HG03439 (cell line): ENCODE results near the gene GPR42.
"Not testable (repeated sequence)": the region's sequence is repeated elsewhere in the genome, so short reads cannot be mapped to it uniquely, and the experiment has no call there.

ENCODE experiments used
- ATAC-seq: cut with Tn5 transposase; IDR thresholded peaks from one replicate; pipeline ENCODE4 v1.9.1; 2021; ENCODE audit warnings: mild to moderate bottlenecking, moderate library complexity; ENCODE audit not compliant: unreplicated experiment

The GPR42 gene

DNA sequence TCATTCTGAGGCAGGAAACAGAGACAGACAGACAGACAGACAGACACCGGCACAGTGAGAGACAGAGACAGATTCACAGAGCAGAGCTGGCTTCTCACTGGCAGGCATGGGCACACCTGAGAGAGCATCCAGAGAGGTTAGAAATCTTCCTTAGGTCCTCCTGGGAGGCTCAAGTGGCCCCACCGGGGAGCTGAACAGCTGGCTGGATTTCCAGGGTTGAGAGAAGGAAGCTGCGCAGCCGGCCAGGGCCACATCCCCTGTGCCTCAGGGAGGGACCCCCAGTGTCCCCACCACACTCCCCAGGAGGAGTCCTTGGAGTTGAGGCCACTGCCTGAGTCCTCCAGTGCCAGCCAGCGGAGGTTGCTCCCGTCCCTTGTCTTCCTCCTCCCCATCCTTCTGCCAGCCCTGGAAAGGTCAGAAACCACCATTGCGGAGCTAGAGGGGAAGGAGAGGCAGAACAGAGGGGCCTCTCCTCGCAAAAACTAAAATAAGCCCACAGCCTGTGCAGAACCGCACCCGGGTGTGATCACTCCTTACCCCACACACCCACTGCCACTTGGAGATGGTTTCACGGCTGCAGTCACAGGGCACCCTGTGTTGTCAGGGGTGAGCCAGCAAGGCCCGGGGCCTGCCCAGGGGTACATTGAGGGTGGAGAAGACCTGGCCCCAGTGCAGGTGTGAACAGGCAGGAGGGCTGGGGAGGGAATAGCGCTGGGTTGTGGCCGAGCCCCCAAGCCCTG, 8.4 kb upstream of the GPR42 start:
- ATAC-seq, result no peak

DNA sequence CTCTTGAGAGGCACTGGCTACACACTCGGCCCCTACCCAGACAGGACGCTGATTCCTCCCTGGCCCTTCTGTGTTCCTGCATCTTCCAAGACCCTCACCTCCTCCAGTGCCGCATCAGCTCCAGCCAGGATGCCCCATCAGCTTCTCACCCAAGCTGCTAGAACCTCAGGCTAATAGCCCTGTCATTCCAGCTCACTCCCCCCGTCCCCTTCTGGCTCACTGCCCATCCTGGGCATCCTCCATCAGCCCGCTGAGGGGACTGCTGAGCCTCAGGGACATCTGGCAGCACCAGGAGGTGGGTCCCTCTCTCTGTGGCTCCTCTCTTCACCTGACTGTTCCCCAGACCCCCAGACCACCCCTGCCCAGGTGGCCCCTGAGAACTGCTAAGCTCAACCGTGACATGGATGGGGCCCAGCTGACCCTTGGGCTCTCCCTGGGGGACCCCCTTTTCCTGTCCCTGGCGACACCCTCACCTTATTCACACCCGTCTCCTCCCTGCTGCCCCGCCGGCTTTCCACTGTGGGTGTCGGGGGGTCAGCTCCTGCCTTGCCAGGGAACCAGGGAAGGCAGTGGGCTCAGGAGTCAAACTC, 7.8 kb upstream of the GPR42 start:
- ATAC-seq, result no peak

DNA sequence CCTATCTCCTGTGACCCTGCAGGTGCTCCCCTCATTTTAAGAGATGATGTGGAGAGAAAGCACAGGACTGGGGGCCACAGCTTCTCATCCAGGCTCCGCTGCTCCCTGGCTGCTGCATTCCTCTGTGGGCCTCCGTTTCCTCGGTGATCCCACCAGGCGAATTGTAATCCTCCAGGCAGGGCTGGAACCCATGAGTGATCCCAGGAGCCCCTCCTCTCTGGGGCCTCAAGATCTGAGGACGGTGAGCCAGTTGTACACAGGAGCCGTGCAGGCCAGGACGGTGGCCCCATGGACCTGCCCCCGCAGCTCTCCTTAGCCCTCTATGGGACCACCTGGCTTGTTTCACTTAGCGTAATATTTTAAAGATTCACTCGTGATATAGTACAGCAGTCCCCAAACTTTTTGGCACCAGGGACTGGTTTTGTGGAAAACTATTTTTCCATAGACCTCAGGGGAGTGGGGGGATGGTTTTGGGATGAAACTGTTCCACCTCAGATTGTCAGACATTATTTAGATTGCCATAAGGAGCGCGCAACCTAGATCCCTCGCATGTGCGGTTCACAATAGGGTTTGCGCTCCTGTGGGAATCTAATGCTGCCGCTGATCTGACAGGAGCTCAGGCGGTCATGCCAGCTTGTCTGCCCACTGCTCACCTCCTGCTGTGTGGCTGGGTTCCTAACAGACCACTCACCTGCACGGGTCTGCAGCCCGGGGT, 7.0 kb upstream of the GPR42 start:
- ATAC-seq, result no peak

DNA sequence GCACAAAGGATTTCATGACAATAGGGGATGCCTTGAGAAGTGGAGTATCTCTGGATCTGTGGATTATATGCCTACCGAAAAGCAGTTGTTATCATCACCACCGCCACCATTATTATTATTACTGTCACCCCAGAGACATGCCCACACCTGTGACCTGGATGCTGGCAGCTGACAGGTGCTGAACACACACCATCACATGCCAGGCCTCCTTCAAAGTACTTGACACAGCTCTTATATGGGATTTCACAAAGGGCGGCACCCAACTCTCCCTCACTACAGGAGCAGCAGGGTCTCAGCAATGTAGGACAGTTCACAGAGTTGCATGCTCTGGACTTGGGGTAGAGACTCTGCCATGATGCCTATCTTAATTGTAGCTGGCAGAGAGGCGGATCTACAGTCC, 5.6 kb upstream of the GPR42 start:
- no peak for ATAC-seq

DNA sequence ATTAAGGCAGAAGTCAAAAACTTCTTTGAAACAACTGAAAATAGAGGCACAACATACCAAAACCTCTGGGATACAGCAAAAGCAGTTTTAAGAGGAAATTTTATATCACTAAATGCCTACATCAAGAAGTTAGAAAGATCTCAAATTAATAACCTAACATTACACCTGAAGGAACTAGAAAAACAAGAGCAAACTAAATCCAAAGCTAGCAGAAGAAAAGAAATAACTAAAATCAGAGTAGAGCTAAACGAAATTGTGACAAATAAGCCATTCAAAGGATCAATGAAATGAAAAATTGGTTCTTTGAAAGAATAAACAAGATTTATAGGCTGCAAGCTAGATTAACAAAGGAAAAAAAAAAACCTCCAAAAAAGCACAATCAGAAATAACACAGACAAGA, 2.5 kb upstream of the GPR42 start:
- ATAC-seq, result no peak

DNA sequence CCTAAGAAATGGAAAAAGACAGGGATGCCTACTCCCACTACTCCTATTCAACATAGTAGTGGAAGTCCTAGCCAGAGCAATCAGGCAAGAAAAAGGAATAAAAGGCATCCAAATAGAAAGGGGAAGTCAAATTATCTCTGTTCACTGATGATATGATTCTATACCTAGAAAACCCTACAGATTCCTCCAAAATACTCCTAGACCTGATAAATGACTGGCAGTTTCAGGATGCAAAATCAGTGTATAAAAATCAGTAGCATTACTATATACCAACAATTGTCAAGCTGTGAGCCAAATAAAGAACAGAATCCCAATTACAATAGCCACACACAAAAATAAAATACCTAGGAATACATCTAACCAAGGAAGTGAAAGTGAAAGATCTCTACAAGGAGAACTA, 1.3 kb upstream of the GPR42 start:
- no peak for ATAC-seq

DNA sequence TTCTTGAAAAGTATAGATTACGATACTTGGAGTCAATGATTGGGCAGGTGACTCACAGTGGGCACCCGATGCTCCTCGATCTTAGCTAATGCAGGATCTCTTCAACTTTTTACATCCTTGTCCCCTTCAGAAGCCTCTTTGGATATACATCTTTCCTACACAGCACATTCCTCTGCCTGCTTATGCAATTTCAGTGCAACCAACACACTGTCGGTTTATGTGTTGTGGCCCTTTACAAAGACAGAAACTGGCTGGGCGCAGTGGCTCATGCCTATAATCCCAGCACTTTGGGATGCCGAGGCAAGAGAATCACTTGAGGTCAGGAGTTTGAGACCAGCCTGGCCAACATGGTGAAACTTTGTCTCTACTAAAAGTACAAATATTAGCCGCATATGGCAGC, 2.6 kb downstream of the GPR42 start:
- ATAC-seq, result no peak

DNA sequence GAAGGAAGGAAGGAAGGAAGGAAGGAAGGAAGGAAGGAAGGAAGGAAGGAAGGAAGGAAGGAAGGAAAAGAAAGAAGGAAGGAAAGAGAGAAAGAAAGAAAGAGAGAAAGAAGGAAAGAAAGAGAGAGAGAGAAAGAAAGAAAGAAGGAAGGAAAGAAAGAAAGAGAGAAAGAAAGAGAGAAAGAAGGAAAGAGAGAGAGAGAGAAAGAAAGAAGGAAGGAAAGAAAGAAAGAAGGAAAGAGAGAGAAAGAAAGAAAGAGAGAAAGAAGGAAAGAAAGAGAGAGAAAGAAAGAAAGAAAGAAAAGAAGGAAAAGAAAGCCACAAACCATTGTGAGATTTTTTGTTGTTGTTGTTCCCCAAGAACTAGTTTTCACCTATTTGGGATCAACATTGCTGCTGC, 3.2 kb downstream of the GPR42 start:
- ATAC-seq, result not testable (repeated sequence)

DNA sequence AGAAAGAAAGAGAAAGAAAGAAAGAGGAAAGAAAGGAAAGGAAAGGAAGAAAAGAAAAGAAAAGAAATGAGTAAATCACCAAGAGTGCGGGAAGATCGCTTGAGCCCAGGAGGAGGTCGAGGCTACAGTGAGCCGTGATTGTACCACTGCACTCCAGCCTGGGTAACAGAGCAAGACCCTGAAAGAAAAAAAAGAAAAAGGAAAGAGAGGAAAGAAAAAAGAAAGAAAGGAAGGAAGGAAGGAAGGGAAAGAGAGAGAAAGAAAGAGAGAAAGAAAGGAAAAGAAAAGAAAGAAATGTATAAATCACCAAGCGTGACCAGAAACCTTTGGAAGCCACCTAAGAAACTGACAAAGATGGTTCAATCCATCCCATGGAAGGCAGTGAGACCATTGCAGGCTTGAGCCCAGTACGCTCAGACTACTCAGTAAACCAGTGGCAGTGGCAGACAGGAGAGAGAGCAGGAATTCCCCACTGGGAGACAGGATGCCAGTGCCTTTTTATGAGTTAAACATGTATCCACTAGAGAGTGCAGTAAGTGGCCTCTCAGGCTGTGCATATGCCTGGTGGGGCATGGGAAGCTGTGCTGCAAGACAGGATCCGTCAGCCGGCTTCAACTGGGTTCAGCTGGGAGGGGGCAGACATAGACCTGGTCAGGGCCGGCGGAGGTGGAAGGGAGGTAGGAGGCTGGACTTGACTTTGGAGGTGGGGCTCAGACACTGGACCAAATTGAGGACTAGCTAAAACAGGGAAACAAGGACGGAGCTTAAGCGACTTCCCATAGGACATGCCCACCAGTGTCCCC, 4.8 kb downstream of the GPR42 start:
- no peak for ATAC-seq

DNA sequence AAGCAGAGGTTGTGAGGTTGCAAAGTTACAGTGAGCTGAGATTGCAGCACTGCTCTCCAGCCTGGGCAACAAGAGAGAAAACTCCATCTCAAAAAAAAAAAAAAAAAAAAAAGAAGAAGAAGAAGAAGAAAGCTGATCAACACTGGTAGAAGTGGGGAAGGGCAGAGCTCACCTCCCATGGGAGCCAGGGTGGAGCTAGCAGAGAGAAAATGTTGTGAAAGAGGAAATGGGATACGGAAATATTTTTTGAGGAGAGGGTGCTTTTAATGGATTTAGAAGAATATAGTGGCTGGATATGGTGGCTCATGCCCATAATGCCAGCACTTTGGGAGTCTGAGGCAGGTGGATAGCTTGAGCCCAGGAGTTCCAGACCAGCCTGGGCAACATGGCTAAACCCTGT, 6.8 kb downstream of the GPR42 start:
- ATAC-seq, result no peak

DNA sequence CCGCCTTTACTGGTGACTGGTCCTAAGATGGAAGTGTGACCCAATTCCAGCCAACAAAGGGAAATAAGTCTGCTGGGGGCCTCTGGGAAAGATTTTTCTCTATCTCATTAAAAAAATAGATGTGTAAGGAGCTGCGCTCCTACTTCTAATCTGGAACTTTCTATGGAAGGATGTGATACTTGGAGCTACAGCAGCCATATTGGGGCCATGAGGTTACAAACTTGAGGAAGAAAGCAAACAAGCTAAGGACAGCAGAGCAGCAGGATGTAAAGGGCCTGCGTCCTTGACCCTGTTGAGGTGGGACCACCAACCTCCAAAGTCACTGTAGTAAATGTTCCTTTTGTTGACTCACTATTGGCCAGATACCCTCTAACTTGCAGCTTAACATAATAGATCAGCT, 7.5 kb downstream of the GPR42 start:
- ATAC-seq, result no peak

DNA sequence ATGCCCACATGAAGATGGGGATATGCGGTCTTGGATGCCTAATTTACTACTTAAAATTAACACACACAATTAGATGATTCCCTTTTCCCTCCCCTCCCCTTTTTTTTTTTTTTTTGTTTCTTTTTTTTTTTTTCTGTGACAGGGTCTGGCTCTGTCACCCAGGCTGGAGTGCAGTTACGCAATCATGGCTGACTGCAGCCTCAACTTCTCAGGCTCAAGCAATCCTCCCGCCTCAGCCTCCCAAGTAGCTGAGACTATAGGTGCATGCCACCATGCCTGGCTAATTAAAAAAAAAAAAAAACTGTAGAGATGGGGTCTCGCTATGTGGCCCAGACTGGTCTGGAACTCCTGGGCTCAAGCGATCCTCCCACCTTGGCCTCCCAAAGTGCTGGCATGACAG, 8.7 kb downstream of the GPR42 start:
- not testable (repeated sequence) for ATAC-seq

DNA sequence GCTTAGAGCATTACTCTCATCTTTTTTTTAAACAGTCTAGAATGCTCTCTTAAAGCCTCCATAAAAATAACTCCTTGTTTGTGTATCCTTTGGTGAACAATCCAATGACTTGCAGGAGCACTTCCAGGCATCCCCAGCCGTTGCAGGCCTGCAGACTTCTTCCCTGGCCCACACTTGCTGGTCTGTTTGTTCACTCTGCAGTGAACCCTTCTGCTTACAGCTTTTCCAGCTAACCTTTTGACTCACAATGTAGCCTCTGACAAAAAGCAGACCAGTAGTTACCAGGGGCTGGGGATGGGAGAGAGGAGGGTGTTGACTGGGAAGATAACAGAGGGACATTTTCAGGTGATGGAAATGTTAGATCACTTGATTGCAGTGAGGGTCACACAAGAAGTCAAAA, 9.1 kb downstream of the GPR42 start:
- no peak for ATAC-seq

DNA sequence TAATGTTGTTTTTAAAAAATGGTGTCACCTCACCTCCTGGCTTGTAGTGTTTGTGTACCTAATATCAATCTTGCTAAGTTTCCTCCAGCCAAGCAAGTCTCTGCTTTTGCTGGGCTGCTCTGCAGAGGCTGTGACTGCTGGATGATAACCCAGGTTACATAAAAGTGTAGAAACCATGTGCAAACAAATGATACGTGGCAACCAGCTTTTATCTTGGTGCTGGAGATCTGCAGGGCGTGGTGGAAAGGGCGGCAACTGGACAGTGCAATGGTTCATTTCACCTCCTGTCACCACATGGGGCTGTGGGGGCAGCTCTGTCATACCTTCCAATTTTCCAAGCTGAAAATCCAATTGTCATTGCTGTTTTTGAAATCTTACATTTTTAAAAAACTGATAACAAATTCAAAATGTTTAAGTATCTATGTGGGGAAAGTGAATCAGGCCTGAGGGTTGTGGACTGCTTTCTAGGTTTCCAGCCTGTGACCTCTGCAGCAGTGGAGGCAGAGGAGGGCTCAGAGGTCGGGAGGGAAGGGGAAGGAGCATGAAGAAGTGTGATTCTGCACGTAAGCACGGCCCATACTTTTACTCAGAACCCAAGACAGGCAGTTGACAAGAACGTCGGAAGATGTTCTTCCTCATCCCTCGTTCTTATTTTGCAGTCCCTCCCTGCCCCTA, 9.7 kb downstream of the GPR42 start:
- no peak for ATAC-seq

DNA sequence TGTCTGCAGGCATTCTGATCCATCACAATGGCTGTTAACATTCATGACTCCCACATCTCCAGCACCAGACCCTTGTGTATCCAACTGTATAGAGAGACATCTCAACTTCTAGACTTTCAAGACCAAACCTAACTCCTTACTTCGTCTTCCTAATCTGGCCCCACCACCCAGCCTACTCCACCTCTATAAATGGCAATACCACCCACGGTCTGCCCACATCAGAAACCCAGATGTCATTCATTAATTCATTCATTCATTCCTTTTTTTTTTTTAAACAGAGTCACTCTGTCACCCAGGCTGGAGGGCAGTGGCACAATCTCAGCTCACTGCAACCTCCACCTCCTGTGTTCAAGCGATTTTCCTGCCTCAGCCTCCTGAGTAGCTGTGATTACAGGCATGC, 10.4 kb downstream of the GPR42 start:
- no peak for ATAC-seq

DNA sequence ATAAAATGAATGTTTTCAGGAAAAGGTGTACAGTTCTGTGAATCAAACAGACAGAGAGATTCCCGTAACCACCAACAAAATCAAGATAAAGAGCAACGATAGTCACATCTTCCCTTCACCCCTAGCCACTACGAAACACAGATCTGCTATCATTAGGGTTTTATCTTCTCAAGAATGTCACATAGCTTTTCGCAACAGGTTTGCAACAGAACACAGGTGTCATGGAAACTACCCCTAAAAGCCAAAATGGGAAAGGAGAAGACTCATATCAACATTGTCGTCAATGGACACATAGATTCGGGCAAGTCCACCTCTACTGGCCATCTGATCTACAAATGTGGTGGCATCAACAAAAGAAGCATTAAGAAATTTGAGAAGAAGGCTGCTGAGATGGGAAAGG, 11.1 kb downstream of the GPR42 start:
- ATAC-seq, result no peak

DNA sequence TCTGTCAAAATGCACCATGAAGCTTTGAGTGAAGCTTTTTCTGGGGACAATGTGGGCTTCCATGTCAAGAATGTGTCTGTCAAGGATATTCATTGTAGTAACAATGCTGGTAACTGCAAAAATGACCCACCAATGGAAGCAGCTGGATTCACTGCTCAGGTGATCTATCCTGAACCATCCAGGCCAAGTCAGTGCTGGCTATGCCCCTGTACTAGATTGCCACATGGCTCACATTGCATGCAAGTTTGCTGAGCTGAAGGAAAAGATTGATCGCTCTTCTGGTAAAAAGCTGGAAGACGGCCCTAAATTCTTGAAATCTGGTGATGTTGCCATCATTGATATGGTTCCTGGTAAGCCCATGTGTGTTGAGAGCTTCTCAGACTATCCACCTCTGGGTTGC, 12.7 kb downstream of the GPR42 start:
- ATAC-seq, result no peak

DNA sequence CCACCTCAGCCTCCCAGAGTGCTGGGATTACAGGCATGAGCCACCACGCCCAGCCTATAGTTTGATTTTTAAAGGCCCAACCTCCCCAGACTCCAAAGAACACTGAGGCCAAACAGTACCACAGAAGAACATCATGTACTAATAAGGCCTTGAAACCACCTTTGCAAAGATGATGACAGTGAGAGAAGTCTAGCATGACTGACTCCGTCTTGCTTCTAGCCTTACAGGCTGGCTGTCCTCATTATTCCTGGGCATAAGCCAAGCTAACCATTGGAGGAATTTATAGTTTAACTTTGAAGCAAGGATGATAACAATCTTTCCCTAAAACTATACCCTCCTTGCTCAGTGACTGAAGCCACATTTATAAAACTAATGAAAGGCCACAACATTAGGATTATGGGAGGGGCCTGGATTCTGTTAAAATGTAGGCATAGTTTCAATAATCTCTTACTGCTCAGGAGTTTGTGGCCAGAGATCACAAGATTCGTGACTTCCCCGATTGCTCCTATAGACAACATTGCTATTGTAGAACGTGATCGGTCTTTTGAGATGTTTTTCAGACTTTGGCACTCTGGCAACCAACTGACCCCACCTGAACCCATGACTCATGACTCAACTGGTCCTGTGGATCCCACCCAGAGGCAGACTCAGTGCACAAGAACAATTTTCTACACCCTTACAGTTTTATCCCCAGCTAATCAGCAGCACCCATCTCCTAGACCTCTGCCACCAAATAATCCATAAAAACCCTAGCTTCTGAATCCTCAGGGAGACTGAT, 17.6 kb downstream of the GPR42 start:
- ATAC-seq, result no peak

DNA sequence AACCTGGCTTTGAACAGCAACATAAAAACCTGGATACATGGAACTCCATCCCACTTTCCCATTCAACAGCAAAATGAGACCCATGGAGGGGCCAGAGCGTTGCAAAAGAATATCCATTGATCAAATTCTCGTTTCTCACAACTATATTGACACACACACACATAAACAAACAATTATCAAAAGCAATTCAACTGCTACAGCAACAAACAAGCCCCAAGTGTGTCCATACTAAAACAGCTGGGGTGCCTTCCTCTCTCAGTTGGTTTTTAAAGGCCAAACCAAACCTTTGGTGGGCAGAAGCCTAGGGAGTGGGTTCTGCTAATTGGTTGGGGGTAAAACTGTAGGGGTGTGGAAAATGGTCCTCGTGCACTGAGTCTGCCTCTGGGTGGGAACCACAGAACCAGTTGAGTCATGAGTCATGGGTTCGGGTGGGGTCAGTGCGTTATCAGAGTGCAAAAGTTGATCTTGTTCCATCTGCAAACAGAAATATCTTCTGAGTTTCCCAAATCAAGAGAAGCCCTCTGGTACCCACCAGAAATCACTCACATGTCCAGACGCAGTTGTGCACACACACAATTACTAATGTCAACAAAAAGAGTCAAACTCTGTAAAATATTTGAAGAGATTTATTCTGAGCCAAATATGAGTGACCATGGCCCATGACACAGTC, 18.5 kb downstream of the GPR42 start:
- ATAC-seq, result no peak
